Rectal smooth muscle tissue (tissue), 1 donor: ENCODE measurements around the gene ADCY9.
"Not testable (repeated sequence)": the region's sequence is repeated elsewhere in the genome, so short reads cannot be mapped to it uniquely, and the experiment has no call there.

Source experiments
- H3K27ac ChIP-seq: one replicate; pipeline ENCODE4 v1.7.0; 2013; ENCODE audit warnings: low read depth, low read length, inconsistent platforms
- H3K27me3 ChIP-seq: one replicate; pipeline ENCODE4 v1.7.0; 2013; ENCODE audit warnings: low read length; ENCODE audit not compliant: control insufficient read depth, insufficient read depth
- H3K36me3 ChIP-seq: one replicate; pipeline ENCODE4 v1.7.0; 2013; ENCODE audit warnings: low read length; ENCODE audit not compliant: control insufficient read depth, insufficient read depth
- H3K4me1 ChIP-seq: one replicate; pipeline ENCODE4 v1.7.0; 2013; ENCODE audit warnings: low read length; ENCODE audit not compliant: control insufficient read depth, insufficient read depth
- H3K4me3 ChIP-seq: one replicate; pipeline ENCODE4 v1.7.0; 2013; ENCODE audit warnings: low read length
- H3K9ac ChIP-seq: one replicate; pipeline ENCODE4 v1.7.0; 2013; ENCODE audit warnings: low read length

The ADCY9 gene

DNA sequence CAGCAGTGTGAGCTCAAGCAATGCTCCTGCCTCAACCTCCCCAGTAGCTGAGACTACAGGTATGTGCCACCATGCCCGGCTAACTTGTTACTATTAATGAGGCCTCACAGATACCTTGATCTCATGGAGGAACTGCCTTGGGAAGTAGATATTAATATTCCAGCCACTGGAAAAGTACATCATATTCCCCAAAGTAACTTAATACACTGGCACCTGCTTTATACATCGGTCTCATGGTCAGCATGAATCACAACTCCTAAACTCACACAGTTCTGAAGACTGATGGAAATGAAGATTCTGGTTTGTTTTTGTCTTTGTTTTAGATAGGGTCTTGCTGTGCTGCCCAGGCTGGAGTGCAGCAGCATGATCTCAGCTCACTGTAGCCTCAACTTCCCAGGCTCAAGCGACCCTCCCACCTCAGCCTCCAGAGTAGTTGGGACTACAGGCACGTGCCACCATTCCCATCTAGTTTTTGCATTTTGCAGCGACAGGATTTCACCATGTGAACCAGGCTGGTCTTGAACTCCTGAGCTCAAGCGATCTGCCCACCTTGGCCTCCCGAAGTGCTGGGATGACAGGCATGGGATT is 28.2 kb downstream of the ADCY9 start:
- no peak overlapping the region for H3K27ac ChIP-seq
- no peaks in the 10 kb centered on the region for H3K27me3 ChIP-seq
- peaks cover 5% of the 10 kb centered on the region for H3K4me1 ChIP-seq
- no peak overlapping the region for H3K4me3 ChIP-seq
- no peaks in the 10 kb centered on the region for H3K36me3 ChIP-seq
- H3K9ac ChIP-seq, result no peak overlapping the region

DNA sequence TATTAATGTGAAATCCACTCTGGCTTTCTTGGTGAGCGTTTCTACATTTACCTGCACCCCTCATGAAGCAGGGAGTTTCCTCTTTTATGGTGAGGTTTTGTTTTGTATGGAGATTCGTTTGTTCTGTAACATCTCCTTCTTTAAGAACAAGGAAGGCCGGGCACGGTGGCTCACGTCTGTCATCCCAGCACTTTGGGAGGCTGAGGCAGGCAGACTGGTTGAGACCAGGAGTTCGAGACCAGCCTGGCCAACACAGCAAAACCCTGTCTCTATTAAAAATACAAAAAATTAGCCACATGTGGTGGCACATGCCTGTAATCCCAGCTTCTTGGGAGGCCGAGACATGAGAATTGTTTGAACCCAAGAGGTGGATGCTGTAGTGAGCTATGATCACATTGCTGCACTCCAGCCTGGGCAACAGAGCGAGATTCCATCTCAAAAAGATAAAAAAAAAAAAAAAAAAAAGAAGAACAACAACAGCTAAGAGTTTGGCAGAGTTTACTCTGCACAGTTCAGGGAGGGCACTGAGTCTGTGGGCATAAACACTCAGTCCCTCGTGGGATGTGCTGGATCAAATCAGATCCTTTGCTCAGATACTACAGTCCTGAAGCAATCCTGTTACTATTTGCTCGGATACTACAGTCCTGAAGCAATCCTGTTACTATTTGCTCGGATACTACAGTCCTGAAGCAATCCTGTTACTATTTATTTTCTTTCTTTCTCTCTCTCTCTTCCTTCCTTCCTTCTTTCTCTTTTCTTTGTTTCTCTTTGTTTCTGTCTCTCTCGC is 28.9 kb downstream of the ADCY9 start:
- Histone ChIP-seq H3K4me3 (no peak overlapping the region), H3K27ac (no peak overlapping the region), H3K9ac (no peak overlapping the region), H3K27me3 (no peaks in the 10 kb centered on the region), H3K4me1 (peaks cover 5% of the 10 kb centered on the region), H3K36me3 (no peaks in the 10 kb centered on the region)

DNA sequence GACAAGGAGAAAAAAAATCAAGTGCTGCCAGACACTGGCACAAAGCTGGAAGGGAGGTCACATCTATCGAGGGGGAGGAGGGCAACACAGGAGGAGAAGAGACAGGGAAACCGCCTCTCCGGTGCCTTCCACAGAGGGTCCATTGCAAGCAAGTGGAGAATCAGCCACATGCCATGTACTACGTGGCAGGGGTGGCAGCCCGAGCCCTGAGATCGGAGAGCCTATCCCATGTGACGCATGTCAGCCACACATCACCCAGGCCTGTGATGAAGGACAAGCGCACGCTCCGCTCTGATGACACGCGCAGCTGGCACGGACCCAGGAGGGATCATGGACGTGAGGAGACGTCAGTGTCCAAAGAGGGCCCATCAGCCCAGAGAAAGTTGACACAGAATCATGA is 30.1 kb downstream of the ADCY9 start:
- no peaks in the 10 kb centered on the region for H3K36me3 ChIP-seq
- no peak overlapping the region for H3K9ac ChIP-seq
- peaks cover 5% of the 10 kb centered on the region for H3K4me1 ChIP-seq
- no peaks in the 10 kb centered on the region for H3K27me3 ChIP-seq
- no peak overlapping the region for H3K27ac ChIP-seq
- no peak overlapping the region for H3K4me3 ChIP-seq

DNA sequence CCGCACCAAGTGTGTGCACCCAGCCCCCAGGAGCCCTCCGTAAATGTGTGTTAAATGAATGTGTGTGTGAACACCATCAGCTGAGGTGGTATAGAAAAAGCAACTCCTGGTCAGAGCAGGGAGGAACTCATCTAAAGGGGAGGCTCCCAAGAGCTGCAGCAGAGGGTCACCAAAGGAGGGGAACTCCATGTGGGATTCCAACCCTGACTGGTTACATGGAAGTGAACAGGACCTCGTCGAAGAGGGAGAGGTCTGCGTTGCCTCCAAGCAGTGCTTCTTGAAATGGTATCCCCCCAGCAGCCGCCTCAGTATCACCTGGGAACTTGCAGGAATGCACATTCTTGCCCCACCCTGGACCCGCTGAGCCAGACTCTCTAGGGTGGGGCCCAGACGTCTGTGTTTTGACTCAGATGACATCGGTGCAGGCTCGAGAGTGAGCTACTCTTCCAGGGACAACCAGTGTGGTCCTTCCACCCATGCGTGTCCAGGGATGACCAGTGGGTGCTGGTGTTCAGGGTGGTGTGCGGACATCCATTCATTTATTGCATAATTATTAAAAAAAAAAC is 30.8 kb downstream of the ADCY9 start:
- H3K4me1 ChIP-seq, result peaks cover 5% of the 10 kb centered on the region
- H3K27me3 ChIP-seq, result no peaks in the 10 kb centered on the region
- H3K9ac ChIP-seq, result no peak overlapping the region
- no peaks in the 10 kb centered on the region for H3K36me3 ChIP-seq
- no peak overlapping the region for H3K27ac ChIP-seq
- no peak overlapping the region for H3K4me3 ChIP-seq

DNA sequence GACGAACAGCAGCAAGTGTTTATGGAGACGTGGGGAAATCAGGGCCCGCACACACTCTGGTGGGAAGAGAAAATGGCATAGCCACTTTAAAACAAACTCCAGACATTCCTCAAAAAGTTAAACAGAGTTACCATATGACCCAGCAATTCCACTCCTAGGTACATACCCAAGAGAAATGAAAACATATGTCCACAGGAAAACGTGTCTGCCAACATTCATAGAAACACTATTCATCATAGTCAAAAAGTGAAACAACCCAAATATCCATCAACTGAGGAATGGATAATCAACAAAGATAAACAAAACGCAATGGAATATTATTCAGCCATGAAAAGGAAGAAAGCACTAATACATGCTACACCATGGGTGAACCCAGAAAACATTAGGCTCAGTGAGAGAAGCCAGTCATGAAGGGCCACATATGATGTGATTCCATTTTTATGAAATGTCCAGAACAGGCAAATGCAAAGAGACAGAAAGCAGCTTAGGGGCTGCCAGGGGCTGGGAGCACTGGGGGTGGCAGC is 32.8 kb downstream of the ADCY9 start:
- H3K27ac ChIP-seq, result no peak overlapping the region
- no peak overlapping the region for H3K4me3 ChIP-seq
- H3K9ac ChIP-seq, result no peak overlapping the region
- H3K27me3 ChIP-seq, result no peaks in the 10 kb centered on the region
- no peaks in the 10 kb centered on the region for H3K4me1 ChIP-seq
- no peaks in the 10 kb centered on the region for H3K36me3 ChIP-seq

DNA sequence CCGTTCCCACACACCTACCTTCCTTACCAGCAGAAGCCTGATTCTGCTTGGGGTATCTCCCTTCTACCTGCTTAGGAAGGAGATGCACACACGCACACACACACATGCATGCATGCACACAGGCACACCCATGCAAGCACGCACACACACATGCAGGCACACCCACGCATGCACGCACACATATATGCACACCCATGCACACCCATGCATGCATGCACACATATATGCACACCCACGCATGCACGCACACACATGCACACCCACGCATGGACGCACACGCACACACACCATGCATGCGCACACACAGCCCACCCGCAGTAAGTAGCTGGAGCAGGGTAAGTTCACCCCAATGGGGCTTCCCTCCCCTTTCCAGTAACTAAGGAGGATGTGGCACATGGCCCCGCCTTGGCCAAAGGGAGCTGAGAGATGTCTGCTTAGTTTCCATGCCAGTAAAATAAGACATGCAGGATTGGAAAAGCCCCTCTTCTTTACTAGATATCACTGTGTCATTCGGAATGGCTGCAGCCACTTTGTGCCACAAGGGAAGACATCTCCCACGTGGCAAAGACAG is 33.7 kb downstream of the ADCY9 start:
- Histone ChIP-seq H3K27ac (no peak overlapping the region), H3K9ac (no peak overlapping the region), H3K4me1 (no peaks in the 10 kb centered on the region)

DNA sequence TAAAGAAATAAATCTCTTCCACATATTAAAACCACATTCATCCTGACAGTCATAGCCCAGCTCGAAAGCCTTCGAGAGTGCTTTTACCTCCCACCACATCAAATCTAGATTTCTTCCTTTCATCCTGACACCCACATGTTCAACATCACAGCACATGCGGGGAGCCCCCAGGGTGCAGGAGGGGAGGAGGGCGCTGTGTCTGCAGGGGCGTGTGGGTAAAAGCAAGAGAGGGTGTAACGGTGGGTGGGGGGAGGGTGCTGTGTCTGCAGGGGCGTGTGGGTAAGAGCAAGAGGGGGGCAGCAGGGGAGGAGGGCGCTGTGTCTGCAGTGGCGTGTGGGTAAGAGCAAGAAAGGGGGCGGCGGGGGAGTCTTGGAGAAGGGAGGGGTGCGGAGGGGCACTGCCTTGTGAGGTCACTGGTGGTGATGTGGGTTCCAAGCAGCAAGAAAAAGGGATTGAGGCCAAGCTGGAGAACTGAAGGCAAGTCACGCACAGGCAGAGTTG is 34.7 kb downstream of the ADCY9 start:
- H3K27me3 ChIP-seq, result no peaks in the 10 kb centered on the region
- H3K9ac ChIP-seq, result no peak overlapping the region
- no peaks in the 10 kb centered on the region for H3K4me1 ChIP-seq
- H3K27ac ChIP-seq, result no peak overlapping the region
- H3K4me3 ChIP-seq, result no peak overlapping the region
- H3K36me3 ChIP-seq, result peaks cover 2% of the 10 kb centered on the region

More for the DNA sequence above, 33.7 kb downstream of the ADCY9 start:
- H3K4me3 ChIP-seq, result no peak overlapping the region
- H3K27me3 ChIP-seq, result no peaks in the 10 kb centered on the region
- no peaks in the 10 kb centered on the region for H3K36me3 ChIP-seq

DNA sequence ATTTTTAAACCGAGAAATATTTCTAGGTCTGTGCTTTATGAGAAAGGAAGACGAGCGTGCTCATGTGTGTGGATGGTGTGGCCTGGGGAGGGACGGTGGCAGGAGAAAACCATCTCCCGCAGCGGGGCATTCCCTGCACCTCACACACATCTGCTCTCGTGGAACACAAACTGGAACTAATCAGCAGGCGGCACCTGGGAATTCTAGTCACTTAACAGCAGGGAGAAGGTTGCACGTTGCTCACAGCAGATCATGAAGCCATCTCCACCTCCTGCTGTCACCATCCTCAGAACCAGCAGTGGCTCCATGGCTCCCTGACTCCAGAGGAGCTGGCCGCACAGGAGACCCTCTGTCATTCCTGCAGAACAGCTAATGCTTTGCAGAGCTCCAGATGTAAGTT is 35.2 kb downstream of the ADCY9 start:
- H3K4me1 ChIP-seq, result no peaks in the 10 kb centered on the region
- no peaks in the 10 kb centered on the region for H3K27me3 ChIP-seq
- H3K36me3 ChIP-seq, result peaks cover 2% of the 10 kb centered on the region
- no peak overlapping the region for H3K27ac ChIP-seq
- H3K9ac ChIP-seq, result no peak overlapping the region
- H3K4me3 ChIP-seq, result no peak overlapping the region

DNA sequence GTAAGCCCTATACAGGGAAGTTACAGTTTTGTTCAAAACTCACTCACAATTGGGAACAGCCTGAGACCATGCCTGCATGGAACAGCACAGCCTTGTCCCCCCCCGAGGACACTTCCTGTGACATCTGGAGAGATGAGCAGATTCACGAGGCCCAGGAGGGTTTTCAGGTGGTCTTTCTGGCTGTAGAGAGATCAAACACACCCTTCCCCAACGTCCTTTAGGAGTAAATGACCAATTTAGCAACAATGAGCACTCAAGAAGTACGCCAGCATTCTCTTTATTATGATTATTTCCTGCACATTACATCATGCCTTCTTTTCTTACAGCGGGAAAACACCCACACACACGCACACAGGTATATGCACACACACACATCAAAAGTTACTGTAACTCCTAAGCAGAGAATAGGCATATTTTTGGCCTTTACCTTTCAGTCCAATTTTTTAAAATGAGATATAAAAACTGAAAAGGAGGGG is 39.0 kb downstream of the ADCY9 start:
- no peak overlapping the region for H3K4me3 ChIP-seq
- no peak overlapping the region for H3K9ac ChIP-seq
- peaks cover 2% of the 10 kb centered on the region for H3K36me3 ChIP-seq
- no peaks in the 10 kb centered on the region for H3K4me1 ChIP-seq
- H3K27me3 ChIP-seq, result no peaks in the 10 kb centered on the region
- H3K27ac ChIP-seq, result no peak overlapping the region

DNA sequence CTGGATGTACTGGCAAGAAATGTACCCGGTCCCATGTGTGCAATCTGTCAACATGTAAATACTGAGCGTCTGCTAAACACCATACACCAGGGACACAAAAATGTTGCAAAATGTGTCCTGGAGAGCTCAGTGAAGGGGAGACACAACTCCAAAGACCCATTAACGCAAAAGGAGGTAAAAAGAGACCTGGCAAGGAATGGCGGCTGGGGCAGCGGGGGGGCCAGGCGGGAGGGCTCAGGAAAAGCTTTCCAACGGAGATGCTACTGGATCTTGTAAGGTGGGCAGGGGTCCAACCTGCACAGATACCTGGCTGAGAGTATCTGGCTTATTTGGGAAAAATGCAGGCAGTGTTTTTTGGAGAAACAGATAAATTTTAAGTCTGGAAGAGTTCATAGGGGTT is 40.7 kb downstream of the ADCY9 start:
- H3K4me3 ChIP-seq, result no peak overlapping the region
- H3K36me3 ChIP-seq, result peaks cover 2% of the 10 kb centered on the region
- no peak overlapping the region for H3K27ac ChIP-seq
- no peaks in the 10 kb centered on the region for H3K27me3 ChIP-seq
- no peaks in the 10 kb centered on the region for H3K4me1 ChIP-seq
- no peak overlapping the region for H3K9ac ChIP-seq

DNA sequence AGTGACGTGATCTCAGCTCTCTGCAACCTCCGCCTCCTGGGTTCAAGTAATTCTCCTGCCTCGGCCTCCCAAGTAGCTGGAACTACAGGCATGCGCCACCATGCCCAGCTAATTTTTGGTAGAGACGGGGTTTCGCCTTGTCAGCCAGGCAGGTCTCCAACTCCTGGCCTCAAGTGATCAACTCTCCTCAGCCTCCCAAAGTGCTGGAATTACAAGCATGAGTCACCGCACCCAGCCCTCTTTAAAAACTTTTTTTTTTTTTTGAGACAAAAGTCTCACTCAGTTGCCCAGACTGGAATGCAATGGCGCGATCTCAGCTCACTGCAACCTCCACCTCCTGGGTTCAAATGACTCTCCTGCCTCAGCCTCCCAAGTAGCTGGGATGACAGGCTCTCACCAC is 43.1 kb downstream of the ADCY9 start:
- not testable (repeated sequence) for H3K27me3 ChIP-seq, H3K4me1 ChIP-seq, H3K27ac ChIP-seq, H3K4me3 ChIP-seq, H3K36me3 ChIP-seq, H3K9ac ChIP-seq
